NCI-H2171 treated with DMSO at 0.1 percent for 48 hours (cell line): ENCODE measurements around the gene NCOA6.

Experiments
- DNase-seq: peaks from one replicate; lab custom pipeline; 2025; lab: John Stamatoyannopoulos, UW

Gene NCOA6

DNA sequence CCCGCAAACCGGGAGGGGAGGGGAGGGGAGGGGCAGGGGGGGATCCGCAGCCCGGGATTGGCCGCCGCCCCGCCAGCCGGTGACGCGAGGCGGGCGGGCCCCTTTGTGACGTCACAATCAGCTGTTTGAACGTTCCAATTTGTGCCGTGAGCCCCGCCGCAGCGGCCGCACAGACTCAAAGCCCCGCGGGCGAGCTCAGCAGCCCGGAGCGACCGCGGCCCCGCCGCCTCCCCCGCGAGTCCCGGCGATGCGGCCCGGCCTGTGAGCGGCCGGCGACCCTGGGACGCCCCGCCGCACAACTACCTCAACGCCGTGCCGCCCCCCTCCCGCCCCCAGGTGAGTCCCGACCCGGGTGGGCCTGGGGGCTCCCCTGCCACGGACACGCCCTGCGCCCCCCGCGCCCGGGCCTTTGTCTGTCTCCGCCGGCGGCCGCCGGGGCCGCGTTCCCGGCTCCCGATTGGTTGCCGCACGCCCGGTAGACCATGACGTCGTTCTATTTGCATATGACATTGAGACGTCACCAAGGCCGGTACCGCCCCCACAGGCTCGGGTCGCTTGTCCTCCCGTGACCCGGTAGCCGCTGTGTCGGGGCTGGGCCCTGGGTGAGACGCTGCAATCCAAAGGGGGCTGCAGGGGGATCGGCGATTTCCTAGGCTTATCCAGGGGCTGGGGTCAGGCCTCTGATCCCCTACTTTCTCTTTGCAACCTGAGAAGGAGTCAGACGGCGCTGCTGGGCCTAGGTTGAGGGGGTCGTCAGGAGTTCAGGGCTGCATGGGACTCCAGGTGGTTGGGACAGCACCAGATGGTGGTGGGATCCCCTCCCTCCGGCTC lies 121.1 kb downstream of the NCOA6 start, which contains the start of gene TP53INP2:
TSS of gene TP53INP2 (plus strand) at position 168 of the 831 bp plus-strand sequence. CDS start 4,396 bp downstream, outside the sequence.
- peak; percentile 97 for DNase-seq

DNA sequence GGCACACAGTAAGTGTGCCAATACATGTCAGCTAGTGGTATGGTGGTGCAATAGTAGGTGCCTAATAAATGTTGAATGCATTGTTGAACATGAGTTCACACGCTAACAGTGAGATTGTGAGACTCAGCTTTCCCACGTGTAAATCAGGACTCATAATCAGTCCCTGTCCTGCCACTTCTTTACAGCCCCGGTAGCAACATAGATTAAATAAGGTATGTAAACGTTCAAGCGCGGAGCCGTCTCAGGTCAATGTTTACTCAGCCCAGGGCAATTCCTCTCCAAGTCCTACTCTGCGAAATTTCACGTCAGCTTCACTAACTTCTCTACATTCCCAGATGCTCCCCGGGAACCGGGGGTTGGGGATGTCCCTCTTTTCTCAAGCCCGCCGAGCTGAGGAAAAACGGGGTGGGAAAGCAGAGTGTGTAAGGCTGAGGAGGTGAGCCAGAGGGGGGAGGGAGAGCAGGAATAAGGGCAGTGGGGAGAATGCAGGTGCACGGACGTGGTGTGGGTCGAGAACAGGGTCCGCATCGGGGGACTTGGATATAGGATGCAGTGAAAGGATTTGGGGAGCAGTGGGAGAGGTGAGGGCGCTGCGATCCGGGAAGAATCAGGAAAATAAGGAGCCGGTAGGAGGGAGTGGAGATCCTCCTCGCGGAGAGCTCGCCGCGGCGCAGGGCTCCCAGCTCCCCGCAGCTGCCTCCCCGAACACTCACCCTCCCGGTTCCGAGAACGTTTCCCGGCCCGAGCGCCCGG lies 121.9 kb downstream of the NCOA6 start:
- peak; percentile 63 for DNase-seq

DNA sequence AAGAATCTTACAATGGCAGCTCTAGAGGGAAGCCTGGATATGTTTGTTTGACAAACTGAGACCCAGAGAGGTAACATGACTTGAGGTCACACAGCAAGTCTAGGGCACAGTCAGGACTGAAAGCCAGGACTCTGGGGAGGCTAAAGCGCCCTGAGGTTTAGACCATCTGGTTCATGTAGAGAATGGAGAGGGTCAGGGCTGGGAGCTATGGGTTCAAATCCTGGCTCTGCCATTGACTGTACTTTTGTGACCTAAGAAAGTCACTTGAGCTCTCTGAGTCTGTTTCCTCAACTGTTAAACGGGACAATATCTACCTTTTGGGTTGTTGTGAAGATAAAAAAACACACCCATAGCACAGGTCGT lies 122.4 kb downstream of the NCOA6 start:
- no peak for DNase-seq

DNA sequence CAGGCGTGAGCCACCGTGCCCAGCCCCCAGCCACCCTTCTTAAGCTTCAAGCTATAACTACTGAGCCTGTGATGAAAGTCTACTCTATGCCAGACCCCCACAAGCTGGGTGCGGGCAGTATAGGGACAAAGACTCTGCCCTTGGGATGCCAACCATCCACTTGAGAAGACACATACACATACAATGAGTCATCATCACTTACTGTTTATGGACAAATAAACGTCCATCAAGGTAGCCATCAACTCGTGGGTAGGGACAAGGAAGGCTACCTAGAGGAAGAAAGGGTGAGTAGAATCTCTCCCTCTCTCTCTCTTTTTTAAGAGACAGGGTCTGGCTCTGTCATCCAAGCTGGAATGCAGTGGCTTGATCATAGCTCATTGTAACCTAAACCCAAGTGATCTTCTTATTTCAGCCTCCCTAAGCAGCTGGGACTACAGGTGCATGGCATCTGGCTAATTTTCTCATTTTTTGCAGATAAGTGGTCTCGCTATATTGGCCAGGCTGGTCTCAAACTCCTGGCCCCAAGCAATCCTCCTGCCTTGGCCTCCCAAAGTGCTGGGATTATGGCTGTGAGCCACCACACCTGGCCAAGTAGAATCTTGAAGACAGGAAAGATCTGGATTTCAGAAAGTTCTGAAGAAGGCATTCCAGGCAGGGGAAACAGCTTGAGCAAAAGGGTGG lies 123.9 kb downstream of the NCOA6 start:
- peak; percentile 67 for DNase-seq

DNA sequence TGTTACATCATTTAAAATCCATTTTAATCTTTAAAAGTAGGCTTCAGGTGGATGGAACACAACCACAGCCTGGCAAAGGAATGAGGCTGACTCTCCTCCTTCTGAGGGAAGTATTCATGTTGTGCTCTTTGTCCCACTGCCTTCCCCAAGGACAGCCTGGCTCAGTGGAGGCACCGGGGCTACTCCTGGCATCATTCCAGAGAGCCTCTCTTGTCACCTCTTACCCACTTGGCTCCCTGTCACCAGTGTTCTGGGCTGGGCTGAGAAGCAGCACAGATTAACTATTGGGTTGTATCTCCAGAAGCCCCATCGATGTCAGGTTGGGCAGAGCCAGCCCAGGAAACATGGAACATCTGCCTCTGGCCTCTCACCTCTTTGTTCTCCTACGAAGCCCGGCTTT lies 132.0 kb downstream of the NCOA6 start:
- peak; percentile 19 for DNase-seq

DNA sequence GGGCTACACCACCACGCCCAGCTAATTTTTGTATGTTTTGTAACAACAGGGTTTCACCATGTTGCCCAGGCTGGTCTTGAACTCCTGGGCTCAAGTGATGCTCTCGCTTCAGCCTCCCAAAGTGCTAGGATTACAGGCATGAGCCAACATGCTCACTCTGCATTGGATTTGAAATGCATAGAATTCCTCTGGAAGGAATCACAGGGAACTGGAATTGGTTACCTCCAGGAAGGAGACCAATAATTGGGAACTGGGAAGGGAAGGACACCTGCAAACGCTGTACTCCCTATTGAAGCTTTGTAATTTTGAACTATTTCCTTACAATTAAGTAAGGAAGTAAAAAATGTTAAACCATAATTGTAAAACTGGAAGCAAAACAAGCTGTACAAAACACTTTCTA lies 133.6 kb downstream of the NCOA6 start:
- DNase-seq = no peak

DNA sequence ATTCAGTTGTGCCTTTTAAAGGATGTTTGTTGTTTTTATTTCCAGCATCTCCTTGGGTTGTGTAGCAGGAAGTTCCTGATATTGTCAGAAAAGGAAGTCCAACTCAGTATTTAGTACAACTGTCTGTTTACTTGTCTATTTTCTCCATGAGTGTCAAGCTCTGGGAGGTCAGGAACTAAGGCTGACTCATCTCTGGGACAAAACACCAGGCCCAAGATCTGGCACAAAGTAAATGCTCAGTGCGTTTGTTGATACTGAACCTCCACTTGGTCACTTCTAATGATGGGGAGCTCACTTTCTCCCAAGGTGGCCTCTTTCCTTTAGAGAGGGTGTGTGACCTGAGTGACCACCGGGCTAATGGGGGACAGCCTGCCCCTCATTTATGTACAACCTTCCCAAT lies 136.0 kb downstream of the NCOA6 start:
- no peak for DNase-seq

DNA sequence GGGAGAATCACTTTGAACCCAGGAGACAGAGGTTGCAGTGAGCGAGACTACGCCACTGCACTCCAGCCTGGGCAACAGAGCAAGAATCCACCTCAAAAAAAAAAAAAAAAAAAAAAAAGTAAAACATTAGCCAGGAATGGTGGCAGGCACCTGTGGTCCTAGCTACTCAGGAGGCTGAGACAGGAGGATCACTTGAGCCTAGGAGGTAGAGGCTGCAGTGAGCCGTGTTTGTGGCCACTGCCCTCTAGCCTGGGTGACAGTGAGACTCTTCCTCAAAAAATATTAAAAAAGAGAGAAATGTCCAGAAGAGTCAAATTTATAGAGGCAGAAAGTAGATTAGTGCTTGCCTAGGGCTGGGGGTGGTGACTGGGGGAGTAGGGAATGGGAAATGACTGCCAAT lies 141.8 kb downstream of the NCOA6 start:
- DNase-seq = no peak

DNA sequence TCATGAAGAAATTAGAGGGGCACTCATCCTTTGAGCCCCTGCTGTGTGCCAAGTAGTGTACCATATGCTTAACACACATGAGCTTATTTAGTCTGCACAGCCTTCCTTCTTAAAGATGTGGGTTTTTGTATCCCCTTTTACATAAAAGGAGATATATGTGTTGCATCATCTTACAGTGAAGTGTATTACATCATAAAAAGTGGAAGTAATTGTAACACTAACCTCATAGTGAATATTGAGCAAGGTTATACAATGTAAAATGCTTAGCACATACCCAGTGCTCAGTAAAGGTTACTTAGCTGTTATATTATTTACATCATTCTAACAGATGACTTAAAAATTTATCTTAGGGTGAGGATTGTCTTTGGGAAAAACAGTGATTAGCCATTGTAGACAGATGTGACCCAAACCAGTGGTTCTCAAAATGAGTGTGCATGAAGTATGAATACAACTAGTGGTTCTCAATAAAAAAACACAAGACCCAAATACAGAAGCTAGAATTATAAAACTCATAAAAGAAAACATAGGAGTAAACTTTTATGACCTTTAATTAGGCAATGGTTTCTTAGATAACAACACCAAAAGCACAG lies 144.8 kb downstream of the NCOA6 start:
- DNase-seq = no peak

DNA sequence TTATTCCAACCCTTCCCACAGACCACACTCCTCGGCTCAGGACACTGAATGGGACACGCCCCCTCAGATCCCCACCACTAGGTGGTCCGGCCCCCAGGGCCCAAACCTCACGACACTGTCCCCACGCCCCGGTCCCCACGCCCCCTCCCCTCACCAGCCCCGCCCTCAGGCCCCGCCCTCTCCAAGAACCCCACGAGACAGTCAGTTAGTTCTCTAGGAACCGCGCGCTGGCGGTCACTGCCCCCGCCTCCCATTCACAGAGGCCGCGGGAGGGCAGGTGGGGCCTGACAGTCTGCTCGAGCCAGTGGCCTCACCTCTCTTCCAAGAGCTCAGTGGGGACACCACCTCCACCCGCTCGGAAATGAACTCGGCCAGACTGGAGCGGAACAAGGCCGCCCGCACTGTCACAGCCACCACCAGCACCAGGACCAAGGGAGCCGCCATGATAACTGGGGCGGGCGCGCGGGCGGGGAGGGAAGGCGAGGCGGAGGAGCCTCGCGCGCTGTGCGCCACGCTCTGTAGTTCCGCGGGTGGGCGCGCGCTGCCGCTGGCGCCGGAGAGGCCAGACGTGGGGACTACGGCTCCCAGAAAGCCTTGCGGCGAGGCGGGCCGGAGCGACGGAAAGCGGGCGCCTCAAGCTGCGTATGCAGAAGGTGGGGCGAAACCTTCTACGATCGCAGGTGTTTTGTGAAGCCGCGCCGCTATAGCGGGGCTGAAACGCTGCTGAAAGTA lies 148.6 kb downstream of the NCOA6 start, which contains the start of gene PIGU:
TSS of gene PIGU (minus strand) at position 451 of the 732 bp plus-strand sequence. CDS start at position 444, 7 bp downstream.
- peak; percentile 98 for DNase-seq

DNA sequence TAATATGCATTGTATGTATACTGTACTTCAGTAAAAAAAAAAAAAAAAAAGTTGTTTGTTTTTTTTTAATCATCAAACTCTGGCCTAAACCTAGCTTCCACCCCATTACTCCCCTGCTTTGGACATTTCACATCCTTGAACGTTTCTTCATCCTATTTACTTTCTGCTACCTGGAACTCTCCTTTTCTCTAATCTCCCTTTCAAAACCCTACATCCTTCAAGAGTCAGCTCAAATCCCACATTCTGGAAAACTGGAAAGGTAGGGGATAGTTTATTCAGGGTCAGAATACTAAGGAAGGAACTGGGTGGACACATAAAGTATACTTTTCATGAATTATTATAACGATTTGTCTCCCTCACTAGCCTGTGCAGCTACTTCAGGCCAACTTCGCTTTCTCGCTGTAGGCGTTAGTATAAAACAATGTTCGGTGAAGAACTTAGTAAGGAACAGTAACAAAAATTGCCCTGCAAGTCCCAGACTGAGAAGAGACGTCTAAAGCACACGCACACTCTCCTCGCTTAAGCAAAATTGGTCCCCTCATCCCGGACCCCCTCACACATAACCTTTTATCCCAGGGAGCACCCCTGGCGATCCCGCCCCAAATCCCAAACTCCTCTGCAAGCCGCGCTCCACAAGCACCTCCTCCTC lies 149.3 kb downstream of the NCOA6 start:
- no peak for DNase-seq

DNA sequence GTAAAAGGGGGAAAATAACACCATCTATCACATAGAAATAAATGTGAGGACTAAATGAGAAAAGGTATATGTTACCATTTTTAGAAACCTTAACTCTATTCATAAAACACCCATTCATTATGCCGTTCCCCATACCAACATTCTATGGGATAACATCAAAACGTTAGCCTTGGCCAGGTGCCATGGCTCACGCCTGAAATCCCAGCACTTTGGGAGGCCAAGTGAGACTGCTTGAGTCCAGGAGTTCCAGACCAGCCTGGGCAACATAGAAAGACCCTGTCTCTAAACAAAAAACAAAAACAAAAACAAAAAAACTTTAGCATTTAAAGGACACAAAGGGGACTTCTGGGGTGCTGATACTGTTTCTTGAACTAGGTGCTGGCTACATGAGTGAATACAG lies 149.9 kb downstream of the NCOA6 start:
- no peak for DNase-seq

DNA sequence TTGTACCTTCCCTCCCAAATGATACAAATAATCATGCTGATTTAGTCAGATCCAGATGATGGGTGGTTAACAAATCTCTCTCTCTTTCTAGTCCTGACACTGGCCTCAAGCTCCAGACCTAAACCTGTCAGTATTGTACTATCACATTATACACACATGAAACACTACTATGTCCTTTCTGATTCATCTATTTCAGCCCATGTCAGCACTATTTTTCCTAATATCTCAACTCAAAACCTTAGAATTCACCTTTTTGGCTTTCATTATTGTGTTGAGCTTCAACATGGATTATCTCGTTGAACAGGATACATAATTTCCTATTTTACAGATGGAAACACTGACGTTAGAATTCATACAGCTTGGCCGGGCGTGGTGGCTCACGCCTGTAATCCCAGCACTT lies 152.0 kb downstream of the NCOA6 start:
- DNase-seq = no peak

DNA sequence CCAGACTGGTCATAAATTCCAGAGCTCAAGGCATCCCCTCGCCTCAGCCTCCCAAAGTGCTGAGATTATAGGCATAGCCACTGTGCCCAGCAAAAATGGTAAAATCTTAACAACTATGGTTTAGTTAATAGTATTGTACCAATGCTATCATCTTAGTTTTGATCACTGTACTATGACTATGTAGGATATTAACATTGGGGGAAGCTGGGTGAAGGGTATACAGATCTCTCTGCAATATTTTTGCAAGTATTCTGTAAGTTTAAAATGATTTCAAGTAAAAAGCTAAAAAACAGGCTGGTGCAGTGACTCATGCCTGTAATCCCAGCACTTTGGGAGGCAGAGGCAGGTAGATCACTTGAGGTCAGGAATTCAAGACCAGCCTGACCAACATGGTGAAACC lies 156.4 kb downstream of the NCOA6 start:
- DNase-seq = no peak
